ENCODE data around the gene GLB1L3.
"Not testable (repeated sequence)": the region's sequence is repeated elsewhere in the genome, so short reads cannot be mapped to it uniquely, and the experiment has no call there.

Gene GLB1L3

GRCh38 chr11:134332189-134332631, 56.0 kb downstream of the GLB1L3 start:
- Histone ChIP-seq H3K9me3 (ENCODE audit: control insufficient read depth, insufficient read depth, low read length) (no peaks in the 10 kb centered on the region), H3K4me1 (ENCODE audit: insufficient read depth, low read length) (no peaks in the 10 kb centered on the region), H3K9ac (ENCODE audit: low read depth, low read length) (peak overlapping the region; percentile 62; the same call in 1 of the 2 replicates), H3K36me3 (ENCODE audit: insufficient read depth, low read length) (no peaks in the 10 kb centered on the region)

- Histone ChIP-seq H3K4me1 (ENCODE audit: insufficient read depth, low read length) (no peaks in the 10 kb centered on the region), H3K9me3 (ENCODE audit: control insufficient read depth, insufficient read depth, low read length) (no peaks in the 10 kb centered on the region), H3K9ac (ENCODE audit: low read depth, low read length) (no peak overlapping the region), H3K36me3 (ENCODE audit: insufficient read depth, low read length) (no peaks in the 10 kb centered on the region)
Measured at GRCh38 chr11:134332782-134333181, 56.6 kb downstream of the GLB1L3 start.

DNA sequence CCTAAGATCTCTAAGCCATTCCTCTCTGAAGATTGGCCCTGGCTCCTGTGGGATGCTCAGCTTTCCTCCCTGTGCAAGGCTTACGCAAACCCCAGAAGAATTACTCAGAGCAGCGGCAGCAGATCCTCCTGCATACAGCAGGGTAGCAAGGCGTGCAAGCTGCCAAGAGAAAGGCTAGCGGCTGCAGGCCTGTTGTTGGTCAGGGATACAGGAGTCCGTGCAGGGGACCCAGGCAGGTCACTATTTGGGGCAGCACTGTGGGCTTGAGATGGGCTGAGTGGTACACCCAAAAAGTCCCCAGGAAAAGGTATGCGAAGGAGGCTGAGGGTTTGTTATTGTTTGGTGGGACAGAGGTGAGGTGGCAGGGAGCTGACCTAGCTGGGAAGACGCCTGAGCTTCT, 57.1 kb downstream of the GLB1L3 start:
- no peaks in the 10 kb centered on the region for H3K9me3 ChIP-seq (ENCODE audit: control insufficient read depth, insufficient read depth, low read length)
- H3K4me1 ChIP-seq (ENCODE audit: insufficient read depth, low read length), result no peaks in the 10 kb centered on the region
- no peaks in the 10 kb centered on the region for H3K36me3 ChIP-seq (ENCODE audit: insufficient read depth, low read length)
- no peak overlapping the region for H3K9ac ChIP-seq (ENCODE audit: low read depth, low read length)

- no peaks in the 10 kb centered on the region for H3K36me3 ChIP-seq (ENCODE audit: insufficient read depth, low read length)
- H3K9me3 ChIP-seq (ENCODE audit: control insufficient read depth, insufficient read depth, low read length), result no peaks in the 10 kb centered on the region
- H3K9ac ChIP-seq (ENCODE audit: low read depth, low read length), result no peak overlapping the region
- no peaks in the 10 kb centered on the region for H3K4me1 ChIP-seq (ENCODE audit: insufficient read depth, low read length)
Measured at GRCh38 chr11:134333946-134334345, 57.8 kb downstream of the GLB1L3 start.

DNA sequence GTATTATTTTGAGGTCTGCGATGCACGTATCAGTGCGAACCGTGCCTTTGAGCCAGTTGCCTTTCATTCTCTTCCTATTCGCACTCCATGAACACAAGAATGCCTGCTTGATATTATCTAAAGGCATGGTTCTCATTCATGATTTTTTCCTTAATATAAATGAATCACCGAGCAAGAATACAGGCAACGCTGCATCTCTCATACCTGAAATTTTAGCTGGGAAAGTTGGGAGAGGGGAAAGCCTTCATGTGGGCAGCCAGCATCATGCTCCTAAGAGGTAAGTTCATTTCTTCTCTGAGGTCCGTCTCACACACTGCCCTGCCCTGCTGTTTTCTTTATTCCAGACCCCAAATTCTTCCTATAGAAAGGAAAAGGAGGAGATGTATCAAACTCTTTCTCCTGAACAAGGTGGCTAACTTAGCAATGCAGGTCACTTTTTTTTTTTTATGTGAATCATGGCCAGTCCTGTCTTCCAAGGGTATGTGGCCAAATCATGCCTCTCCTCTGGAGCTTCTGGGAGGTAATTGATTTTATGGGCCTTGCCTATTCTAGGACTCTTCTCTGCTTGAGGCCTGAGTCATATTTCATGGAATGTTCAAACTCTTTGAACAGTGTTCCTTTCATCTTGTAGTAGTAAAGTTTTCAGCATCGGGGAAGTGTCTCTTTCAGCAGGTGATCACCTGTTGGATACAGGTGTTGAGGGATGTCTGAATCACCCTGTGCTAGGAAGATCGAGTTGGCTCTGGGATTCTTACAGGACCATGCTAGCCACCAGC, 58.8 kb downstream of the GLB1L3 start:
- Histone ChIP-seq H3K9me3 (ENCODE audit: control insufficient read depth, insufficient read depth, low read length) (no peaks in the 10 kb centered on the region), H3K4me1 (ENCODE audit: insufficient read depth, low read length) (no peaks in the 10 kb centered on the region), H3K36me3 (ENCODE audit: insufficient read depth, low read length) (no peaks in the 10 kb centered on the region), H3K9ac (ENCODE audit: low read depth, low read length) (no peak overlapping the region)

- no peak overlapping the region for H3K9ac ChIP-seq (ENCODE audit: low read depth, low read length)
- H3K9me3 ChIP-seq (ENCODE audit: control insufficient read depth, insufficient read depth, low read length), result no peaks in the 10 kb centered on the region
- H3K36me3 ChIP-seq (ENCODE audit: insufficient read depth, low read length), result no peaks in the 10 kb centered on the region
- H3K4me1 ChIP-seq (ENCODE audit: insufficient read depth, low read length), result no peaks in the 10 kb centered on the region
Measured at GRCh38 chr11:134337051-134337450, 60.9 kb downstream of the GLB1L3 start.

DNA sequence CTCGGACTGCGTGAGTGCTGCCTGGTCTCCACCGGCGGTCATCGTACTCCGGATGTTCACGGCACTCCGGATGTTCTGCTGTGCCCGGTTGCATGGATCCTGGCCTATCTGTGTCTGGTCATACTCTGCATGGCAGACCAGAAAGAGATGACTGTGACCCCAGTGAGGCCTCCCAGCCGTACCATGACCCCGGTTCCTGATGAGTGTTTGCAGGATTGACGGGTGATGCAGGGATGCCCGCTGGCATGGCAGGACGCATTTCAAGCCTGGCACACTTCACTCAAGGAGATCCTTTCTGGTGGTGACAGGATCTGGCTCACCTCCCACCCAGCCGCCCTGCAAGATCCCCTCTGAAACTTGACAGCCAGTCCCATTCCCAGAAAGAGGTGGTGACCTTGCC, 61.9 kb downstream of the GLB1L3 start:
- no peaks in the 10 kb centered on the region for H3K4me1 ChIP-seq (ENCODE audit: insufficient read depth, low read length)
- no peaks in the 10 kb centered on the region for H3K36me3 ChIP-seq (ENCODE audit: insufficient read depth, low read length)
- H3K9me3 ChIP-seq (ENCODE audit: control insufficient read depth, insufficient read depth, low read length), result no peaks in the 10 kb centered on the region
- no peak overlapping the region for H3K9ac ChIP-seq (ENCODE audit: low read depth, low read length)

GRCh38 chr11:134338654-134339053, 62.5 kb downstream of the GLB1L3 start:
- no peak overlapping the region for H3K9ac ChIP-seq (ENCODE audit: low read depth, low read length)
- H3K9me3 ChIP-seq (ENCODE audit: control insufficient read depth, insufficient read depth, low read length), result no peaks in the 10 kb centered on the region
- H3K4me1 ChIP-seq (ENCODE audit: insufficient read depth, low read length), result no peaks in the 10 kb centered on the region
- H3K36me3 ChIP-seq (ENCODE audit: insufficient read depth, low read length), result no peaks in the 10 kb centered on the region

- no peak overlapping the region for H3K9ac ChIP-seq (ENCODE audit: low read depth, low read length)
- H3K36me3 ChIP-seq (ENCODE audit: insufficient read depth, low read length), result no peaks in the 10 kb centered on the region
- H3K4me1 ChIP-seq (ENCODE audit: insufficient read depth, low read length), result no peaks in the 10 kb centered on the region
- H3K9me3 ChIP-seq (ENCODE audit: control insufficient read depth, insufficient read depth, low read length), result no peaks in the 10 kb centered on the region
Measured at GRCh38 chr11:134339756-134340155, 63.6 kb downstream of the GLB1L3 start.

GRCh38 chr11:134340354-134340964, 64.3 kb downstream of the GLB1L3 start:
- no peak overlapping the region for H3K9ac ChIP-seq (ENCODE audit: low read depth, low read length)
- H3K36me3 ChIP-seq (ENCODE audit: insufficient read depth, low read length), result no peaks in the 10 kb centered on the region
- H3K4me1 ChIP-seq (ENCODE audit: insufficient read depth, low read length), result no peaks in the 10 kb centered on the region
- no peaks in the 10 kb centered on the region for H3K9me3 ChIP-seq (ENCODE audit: control insufficient read depth, insufficient read depth, low read length)

GRCh38 chr11:134341805-134342571, 65.8 kb downstream of the GLB1L3 start:
- Histone ChIP-seq H3K9me3 (ENCODE audit: control insufficient read depth, insufficient read depth, low read length) (no peaks in the 10 kb centered on the region), H3K36me3 (ENCODE audit: insufficient read depth, low read length) (no peaks in the 10 kb centered on the region), H3K4me1 (ENCODE audit: insufficient read depth, low read length) (no peaks in the 10 kb centered on the region), H3K9ac (ENCODE audit: low read depth, low read length) (no peak overlapping the region)

DNA sequence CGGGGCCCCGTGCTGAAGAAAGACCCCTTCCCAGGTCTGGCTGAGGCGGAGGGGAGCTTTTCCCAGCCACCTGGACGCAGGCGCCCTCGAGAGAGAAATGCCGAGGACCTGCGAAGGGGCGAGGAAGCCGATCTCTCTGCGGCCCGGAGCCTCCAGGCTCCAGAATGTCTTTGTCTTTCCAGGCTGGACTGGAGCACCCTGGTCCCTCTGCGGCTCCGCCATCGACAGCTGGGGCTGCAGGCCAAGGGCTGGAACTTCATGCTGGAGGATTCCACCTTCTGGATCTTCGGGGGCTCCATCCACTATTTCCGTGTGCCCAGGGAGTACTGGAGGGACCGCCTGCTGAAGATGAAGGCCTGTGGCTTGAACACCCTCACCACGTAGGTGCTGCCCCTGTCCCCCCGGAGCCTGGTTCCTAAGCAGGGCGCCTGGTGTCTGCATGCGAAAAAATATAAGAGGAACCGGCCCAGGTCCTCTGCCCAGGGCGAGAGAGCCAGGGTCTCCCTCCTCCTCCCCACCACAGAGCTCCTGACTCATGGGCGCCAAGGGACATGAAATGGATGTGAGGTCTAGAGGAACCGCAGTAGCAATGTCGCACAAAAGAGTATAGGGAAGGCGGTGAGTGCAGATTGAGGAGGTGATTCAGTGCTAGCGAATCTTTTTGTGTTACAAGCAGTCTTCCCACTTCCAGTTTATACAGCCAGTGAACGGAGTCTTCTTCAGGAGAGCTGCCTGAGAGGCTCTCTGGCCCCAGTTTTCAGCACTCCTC, 66.6 kb downstream of the GLB1L3 start:
- H3K4me1 ChIP-seq (ENCODE audit: insufficient read depth, low read length), result no peaks in the 10 kb centered on the region
- no peak overlapping the region for H3K9ac ChIP-seq (ENCODE audit: low read depth, low read length)
- H3K36me3 ChIP-seq (ENCODE audit: insufficient read depth, low read length), result no peaks in the 10 kb centered on the region
- no peaks in the 10 kb centered on the region for H3K9me3 ChIP-seq (ENCODE audit: control insufficient read depth, insufficient read depth, low read length)

- H3K9me3 ChIP-seq (ENCODE audit: control insufficient read depth, insufficient read depth, low read length), result no peaks in the 10 kb centered on the region
- H3K4me1 ChIP-seq (ENCODE audit: insufficient read depth, low read length), result no peaks in the 10 kb centered on the region
- no peaks in the 10 kb centered on the region for H3K36me3 ChIP-seq (ENCODE audit: insufficient read depth, low read length)
- no peak overlapping the region for H3K9ac ChIP-seq (ENCODE audit: low read depth, low read length)
Measured at GRCh38 chr11:134343646-134344045, 67.5 kb downstream of the GLB1L3 start.

DNA sequence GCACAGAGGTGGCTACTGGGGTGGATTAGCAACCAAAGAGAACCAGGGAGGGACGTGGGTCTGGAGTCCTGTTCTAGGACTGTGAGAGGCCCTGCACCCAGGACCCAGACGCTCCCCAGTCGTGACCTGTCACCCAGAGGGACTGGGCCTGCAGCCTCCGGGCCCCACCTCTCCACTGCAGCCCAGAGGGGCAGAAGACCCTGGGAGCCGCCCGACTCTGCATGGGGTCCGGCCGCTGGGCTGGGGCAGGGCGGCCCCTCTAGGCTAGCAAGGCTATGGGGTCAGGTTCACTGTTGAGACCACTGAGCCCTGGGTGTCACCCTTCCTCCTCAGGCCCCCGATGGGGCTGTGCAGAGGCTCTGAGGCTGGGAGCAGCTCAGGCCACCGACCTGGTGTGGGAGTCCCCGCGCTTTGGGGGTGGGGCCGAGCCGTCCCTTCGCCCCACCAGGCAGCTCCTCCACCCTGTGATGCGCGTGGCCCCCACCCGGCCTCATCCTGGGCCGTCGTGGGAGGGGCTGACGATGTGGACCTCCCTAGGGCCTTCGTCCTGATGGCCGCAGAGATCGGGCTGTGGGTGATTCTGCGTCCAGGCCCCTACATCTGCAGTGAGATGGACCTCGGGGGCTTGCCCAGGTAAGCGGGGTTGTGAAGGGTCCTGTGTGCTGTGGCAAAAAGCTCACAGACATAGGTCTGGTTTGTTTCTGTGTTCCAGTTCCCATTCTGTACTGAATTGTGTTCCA, 68.5 kb downstream of the GLB1L3 start:
- not testable (repeated sequence) for H3K4me1 ChIP-seq (ENCODE audit: insufficient read depth, low read length); H3K9me3 ChIP-seq (ENCODE audit: control insufficient read depth, insufficient read depth, low read length); H3K9ac ChIP-seq (ENCODE audit: low read depth, low read length); H3K36me3 ChIP-seq (ENCODE audit: insufficient read depth, low read length)

All from ES-I3 (cell line).